SK-N-SH (cell line): Measurements from ENCODE around the gene MCC. TPM values are rescaled to one million over a fixed set of nuclear protein-coding genes. Genes with fewer than 3 reads are reported as not detected.

Source experiments
- CTCF ChIA-PET: fragments of 300-600, 350-600 bp; formaldehyde crosslinking; extraction: SDS; loops from one replicate; lab custom pipeline; 2021; lab: Yijun Ruan, JAX
- POLR2A ChIA-PET: fragments of 350-600 bp; sonication (Branson Sonifier 250); formaldehyde crosslinking; extraction: SDS; loops from one replicate; lab custom pipeline; 2020; ENCODE audit warnings: antibody characterized with exemption, inconsistent platforms; lab: Yijun Ruan, JAX
- DNase-seq: peaks from one replicate; pipeline ENCODE4 v3.0.0; 2012
- H2AFZ ChIP-seq: fragments of 200-600 bp; sonication (generic); 2 replicates; pipeline ENCODE4 v1.8.1; 2016; ENCODE audit warnings: antibody characterized with exemption, mild to moderate bottlenecking, low read depth
- H3F3A ChIP-seq: fragments of 200-600 bp; sonication (generic); replicated peaks from 2 replicates; pipeline ENCODE3; 2016; ENCODE audit warnings: antibody characterized with exemption, mild to moderate bottlenecking; ENCODE audit not compliant: insufficient read depth
- H3K27ac ChIP-seq, 2 experiments: fragments of 200-500 bp in 1 of 2; fragments of 200-600 bp in 1 of 2; sonication (Bioruptor generic) in 1 of 2; sonication (generic), shearing (Covaris generic) in 1 of 2; 2 replicates each; pipeline versions ENCODE4 v1.5.1 to v1.6.1; 2014 to 2016; ENCODE audit warnings: low read depth in 2 of 2, inconsistent platforms in 1 of 2, low read length in 1 of 2, mild to moderate bottlenecking in 1 of 2, mixed read lengths in 1 of 2
- H3K27me3 ChIP-seq: fragments of 200-600 bp; sonication (generic), shearing (Covaris generic); 2 replicates; pipeline ENCODE4 v1.6.1; 2016; ENCODE audit warnings: mixed run types; ENCODE audit not compliant: insufficient read depth
- H3K36me3 ChIP-seq, 2 experiments: fragments of 200-500 bp in 1 of 2; fragments of 200-600 bp in 1 of 2; sonication (Bioruptor generic) in 1 of 2; sonication (generic) in 1 of 2; replicated peaks in 1 of 2; 2 replicates each; pipeline versions ENCODE3 to v1.5.1; 2014 to 2016; ENCODE audit warnings: low read length in 1 of 2, mild to moderate bottlenecking in 1 of 2; ENCODE audit not compliant: insufficient read depth in 2 of 2, control insufficient read depth in 1 of 2
- H3K4me1 ChIP-seq, 2 experiments: fragments of 200-500 bp in 1 of 2; fragments of 200-600 bp in 1 of 2; sonication (Bioruptor generic) in 1 of 2; sonication (generic), shearing (Covaris generic) in 1 of 2; 2 replicates each; pipeline versions ENCODE4 v1.5.1 to v1.6.1; 2014 to 2016; ENCODE audit warnings: low read depth in 1 of 2, low read length in 1 of 2, mixed run types in 1 of 2; ENCODE audit not compliant: insufficient read depth in 2 of 2, control insufficient read depth in 1 of 2
- H3K4me2 ChIP-seq: fragments of 200-600 bp; sonication (generic), shearing (Covaris generic); 2 replicates; pipeline ENCODE4 v1.6.1; 2017; ENCODE audit warnings: mixed run types
- H3K4me3 ChIP-seq, 2 experiments: fragments of 200-500 bp in 1 of 2; fragments of 200-600 bp in 1 of 2; sonication (Bioruptor generic) in 1 of 2; sonication (generic), shearing (Covaris generic) in 1 of 2; 2 replicates each; pipeline versions ENCODE4 v1.5.1 to v1.8.1; 2014 to 2016; ENCODE audit warnings: low read depth in 2 of 2, inconsistent platforms in 1 of 2, low read length in 1 of 2, mild to moderate bottlenecking in 1 of 2, mixed read lengths in 1 of 2, moderate library complexity in 1 of 2
- H3K79me2 ChIP-seq: fragments of 200-600 bp; sonication (generic); 2 replicates; pipeline ENCODE4 v1.8.1; 2017; ENCODE audit warnings: mild to moderate bottlenecking; ENCODE audit not compliant: insufficient read depth
- H3K9ac ChIP-seq: fragments of 200-600 bp; sonication (generic); 2 replicates; pipeline ENCODE4 v1.6.1; 2017; ENCODE audit warnings: mixed run types
- H3K9me2 ChIP-seq: fragments of 200-600 bp; sonication (generic); 2 replicates; pipeline ENCODE4 v1.6.1; 2017; ENCODE audit warnings: mixed run types
- H3K9me3 ChIP-seq: fragments of 200-600 bp; sonication (generic); 2 replicates; pipeline ENCODE4 v1.6.1; 2017; ENCODE audit warnings: mixed run types, mild to moderate bottlenecking, moderate library complexity
- H4K20me1 ChIP-seq: fragments of 200-600 bp; sonication (generic); 2 replicates; pipeline ENCODE4 v1.6.1; 2017; ENCODE audit warnings: mild to moderate bottlenecking, mixed run types; ENCODE audit not compliant: insufficient read depth
- FOSL2 ChIP-seq: IDR thresholded peaks from 2 replicates; pipeline ENCODE4 v1.4.0; 2012; ENCODE audit warnings: low read depth, mild to moderate bottlenecking, moderate library complexity, borderline replicate concordance
- GATA2 ChIP-seq: sonication (generic); formaldehyde crosslinking; IDR thresholded peaks from 2 replicates; pipeline ENCODE4 v1.5.0; 2020; ENCODE audit warnings: mild to moderate bottlenecking, missing genetic modification reagents
- JUND ChIP-seq: IDR thresholded peaks from 2 replicates; pipeline ENCODE4 v1.4.0; 2012
- RAD21 ChIP-seq: IDR thresholded peaks from 2 replicates; pipeline ENCODE4 v1.6.1; 2012; ENCODE audit warnings: mild to moderate bottlenecking, low read length
- YY1 ChIP-seq: IDR thresholded peaks from 2 replicates; pipeline ENCODE4 v1.4.0; 2012; ENCODE audit warnings: low read depth, mild to moderate bottlenecking
- WGBS: methylation state at CpG from one replicate; pipeline ENCODE4 v1.1.6; 2017; ENCODE audit warnings: low lambda C conversion rate; 5-methylcytosine and 5-hydroxymethylcytosine counted together
- polyA plus RNA-seq, 3 experiments: library from polyadenylated mRNA; depleted of rRNA; stranded (reverse); fragments of >200 nt; gene quantifications; 2 replicates each; pipeline ENCODE4 v1.2.3, GENCODE V29; 2012
- TF ChIP-seq, protein P1 (sequence below): IDR thresholded peaks from 2 replicates; pipeline ENCODE4 v1.4.0; 2012; ENCODE audit warnings: low read depth, borderline replicate concordance
- TF ChIP-seq, protein P2 (sequence below): IDR thresholded peaks from 2 replicates; pipeline ENCODE4 v1.4.0; 2012; ENCODE audit warnings: low read depth, borderline replicate concordance

The MCC gene
- polyA plus RNA-seq, 1 of the 3 experiments (the other 2 are of a cell fraction) = 3.6 TPM

DNA sequence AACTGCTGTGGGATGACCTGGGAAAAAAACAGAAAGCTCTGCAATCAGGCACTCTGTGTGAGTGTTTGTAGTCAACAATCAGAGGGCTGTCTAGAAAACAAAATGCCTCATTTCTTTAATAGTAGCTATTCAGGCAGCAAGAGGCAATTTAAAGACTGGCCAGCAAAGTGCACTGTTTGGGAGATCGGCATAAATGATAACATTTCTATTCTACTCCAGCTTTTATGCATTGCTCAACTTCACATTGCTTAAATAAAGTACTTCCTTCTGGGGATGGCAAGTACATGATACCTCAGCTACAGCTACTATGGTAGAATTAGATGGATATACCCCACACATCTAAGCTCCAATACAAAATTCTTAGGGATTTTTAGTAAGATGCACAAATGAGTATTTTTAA, 318.5 kb downstream of the MCC start:
- ChIA-PET CTCF (interaction anchor here (1.0 to 1.3 kb wide), 3 partner anchors 14 to 50 kb away, joined by 3 to 4 read pairs (median 3); no protein-coding TSS in a partner anchor), POLR2A (no interaction called here)
- Histone ChIP-seq H3K4me1 (peaks cover 0 to 13% of the 10 kb centered on the region in 2 experiments; a peak in 2 of 4 replicates), H3K79me2 (no peaks in the 10 kb centered on the region), H2AFZ (no peak overlapping the region), H3K9ac (no peak overlapping the region), H3K36me3 (no peaks in the 10 kb centered on the region), H4K20me1 (no peaks in the 10 kb centered on the region), H3K27ac (no peak overlapping the region), H3K4me2 (no peak overlapping the region), H3K4me3 (no peak overlapping the region), H3K27me3 (no peaks in the 10 kb centered on the region), H3F3A (peaks cover 4% of the 10 kb centered on the region), H3K9me3 (no peaks in the 10 kb centered on the region), H3K9me2 (no peaks in the 10 kb centered on the region)
- TF ChIP-seq YY1 (no peak), GATA2 (CRISPR knock-in tag) (0 out of 2 replicates have a peak, but pooled peaks have one; percentile 17)
- WGBS = 37% methylated on average over 1 of the region's 1 CpG
- no peak for DNase-seq

DNA sequence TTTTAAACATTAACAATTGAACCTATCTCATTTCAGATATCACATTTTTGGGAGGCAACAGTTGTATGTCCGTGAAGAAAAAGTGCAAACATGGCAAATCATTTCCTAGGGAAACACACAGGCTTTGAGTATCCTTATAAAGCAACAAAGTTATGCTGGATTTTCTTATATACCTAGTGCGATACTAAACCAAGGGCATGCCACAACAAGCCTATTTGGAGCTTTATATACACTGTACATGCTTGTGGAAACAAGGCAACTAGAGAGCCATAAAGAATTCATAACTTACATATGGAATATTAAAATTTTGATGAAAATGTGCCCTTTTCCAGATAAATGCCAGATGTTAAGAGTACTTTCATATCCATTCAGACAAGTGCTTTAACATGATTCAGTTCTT, 320.3 kb downstream of the MCC start:
- DNase-seq = no peak
- Histone ChIP-seq H3K4me1 (peaks cover 0 to 16% of the 10 kb centered on the region in 2 experiments; a peak in 2 of 4 replicates), H3K9me2 (no peaks in the 10 kb centered on the region), H2AFZ (no peak overlapping the region), H3K9ac (no peak overlapping the region), H3K4me2 (no peak overlapping the region), H3K4me3 (no peak overlapping the region), H3K27ac (no peak overlapping the region), H3K79me2 (no peaks in the 10 kb centered on the region), H3F3A (peaks cover 4% of the 10 kb centered on the region), H3K36me3 (no peaks in the 10 kb centered on the region), H3K9me3 (no peaks in the 10 kb centered on the region), H4K20me1 (no peaks in the 10 kb centered on the region), H3K27me3 (no peaks in the 10 kb centered on the region)
- ChIA-PET POLR2A (no interaction called here), CTCF (no interaction called here)
- TF ChIP-seq, protein P1, sequence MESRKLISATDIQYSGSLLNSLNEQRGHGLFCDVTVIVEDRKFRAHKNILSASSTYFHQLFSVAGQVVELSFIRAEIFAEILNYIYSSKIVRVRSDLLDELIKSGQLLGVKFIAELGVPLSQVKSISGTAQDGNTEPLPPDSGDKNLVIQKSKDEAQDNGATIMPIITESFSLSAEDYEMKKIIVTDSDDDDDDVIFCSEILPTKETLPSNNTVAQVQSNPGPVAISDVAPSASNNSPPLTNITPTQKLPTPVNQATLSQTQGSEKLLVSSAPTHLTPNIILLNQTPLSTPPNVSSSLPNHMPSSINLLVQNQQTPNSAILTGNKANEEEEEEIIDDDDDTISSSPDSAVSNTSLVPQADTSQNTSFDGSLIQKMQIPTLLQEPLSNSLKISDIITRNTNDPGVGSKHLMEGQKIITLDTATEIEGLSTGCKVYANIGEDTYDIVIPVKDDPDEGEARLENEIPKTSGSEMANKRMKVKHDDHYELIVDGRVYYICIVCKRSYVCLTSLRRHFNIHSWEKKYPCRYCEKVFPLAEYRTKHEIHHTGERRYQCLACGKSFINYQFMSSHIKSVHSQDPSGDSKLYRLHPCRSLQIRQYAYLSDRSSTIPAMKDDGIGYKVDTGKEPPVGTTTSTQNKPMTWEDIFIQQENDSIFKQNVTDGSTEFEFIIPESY = no peak
- TF ChIP-seq RAD21 = no peak
- 66% methylated on average over 2 of the region's 2 CpGs for WGBS

DNA sequence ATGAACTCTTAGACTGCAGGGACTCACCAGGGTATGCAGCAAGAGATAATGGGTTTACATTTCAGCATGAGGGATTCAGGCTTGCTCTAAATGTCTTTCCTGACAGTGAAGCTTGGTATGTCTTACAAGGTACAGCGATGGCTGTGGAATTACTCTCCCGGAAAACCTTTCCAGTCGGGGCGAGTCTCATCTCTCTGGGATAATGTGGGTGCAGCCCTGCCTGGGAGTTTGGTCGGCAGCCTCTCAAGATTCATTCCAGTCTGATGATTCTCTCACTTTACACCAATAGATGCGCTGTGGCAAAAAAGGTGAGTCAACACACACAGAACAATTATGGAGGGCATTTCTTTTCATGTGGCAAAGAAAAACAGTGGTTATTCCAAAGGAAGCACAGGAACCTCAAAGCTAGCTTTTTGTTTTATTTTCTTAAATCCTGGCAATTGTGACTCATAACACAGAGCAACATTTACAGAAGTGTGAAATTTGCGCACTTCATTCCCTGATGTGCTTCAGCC, 321.3 kb downstream of the MCC start:
- DNase-seq = no peak
- H3K4me2 ChIP-seq = peak overlapping the region; percentile 27; the same call in 1 of the 2 replicates
- TF ChIP-seq, protein P2, sequence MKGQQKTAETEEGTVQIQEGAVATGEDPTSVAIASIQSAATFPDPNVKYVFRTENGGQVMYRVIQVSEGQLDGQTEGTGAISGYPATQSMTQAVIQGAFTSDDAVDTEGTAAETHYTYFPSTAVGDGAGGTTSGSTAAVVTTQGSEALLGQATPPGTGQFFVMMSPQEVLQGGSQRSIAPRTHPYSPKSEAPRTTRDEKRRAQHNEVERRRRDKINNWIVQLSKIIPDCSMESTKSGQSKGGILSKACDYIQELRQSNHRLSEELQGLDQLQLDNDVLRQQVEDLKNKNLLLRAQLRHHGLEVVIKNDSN = no peak
- peak; percentile 13; the same call in 1 of the 2 replicates for TF ChIP-seq JUND
- TF ChIP-seq FOSL2 = peak; percentile 31; the same call in 1 of the 2 replicates
- TF ChIP-seq, all 33 proteins: peak for 2
- H3K36me3 ChIP-seq = no peaks in the 10 kb centered on the region
- H3F3A ChIP-seq = peaks cover 4% of the 10 kb centered on the region
- no peaks in the 10 kb centered on the region for H3K9me2 ChIP-seq
- no peaks in the 10 kb centered on the region for H4K20me1 ChIP-seq
- no peaks in the 10 kb centered on the region for H3K79me2 ChIP-seq
- no peak overlapping the region for H3K9ac ChIP-seq
- POLR2A ChIA-PET = no interaction called here
- CTCF ChIA-PET = interaction anchor here (0.7 to 1.1 kb wide), 3 partner anchors 9 to 86 kb away, joined by 3 read pairs; no protein-coding TSS in a partner anchor
- no peaks in the 10 kb centered on the region for H3K27me3 ChIP-seq
- WGBS = 36% methylated on average over 7 of the region's 7 CpGs
- H3K9me3 ChIP-seq = no peaks in the 10 kb centered on the region
- no peak overlapping the region; a peak in 1 of 4 replicates for H3K27ac ChIP-seq
- H3K4me3 ChIP-seq = no peak overlapping the region; a peak in 1 of 4 replicates
- H3K4me1 ChIP-seq = peaks cover 0 to 19% of the 10 kb centered on the region in 2 experiments; a peak in 2 of 4 replicates
- H2AFZ ChIP-seq = peak overlapping the region; percentile 13; the same call in 1 of the 2 replicates
